Endothelial cell (in vitro differentiated cells): Measurements from ENCODE around the gene ZNF582. TPM values are rescaled to one million over a fixed set of nuclear protein-coding genes. Genes with fewer than 3 reads are reported as not detected.
A peak's percentile ranks its signal among the peaks of the same experiment; 100 is the strongest.

Source experiments
- DNase-seq: peaks from one replicate; pipeline ENCODE4 v3.0.0; 2021; ENCODE audit warnings: low spot score
- H3K27ac Mint-ChIP-seq: one replicate; pipeline ENCODE4 v1.8.0; 2021; ENCODE audit warnings: mixed read lengths, inconsistent platforms; ENCODE audit not compliant: unreplicated experiment
- H3K27me3 Mint-ChIP-seq: one replicate; pipeline ENCODE4 v1.8.0; 2021; ENCODE audit warnings: mild to moderate bottlenecking, moderate library complexity, mixed read lengths, inconsistent platforms; ENCODE audit not compliant: unreplicated experiment
- H3K36me3 Mint-ChIP-seq: one replicate; pipeline ENCODE4 v1.8.0; 2021; ENCODE audit warnings: mild to moderate bottlenecking, low read depth, mixed read lengths, inconsistent platforms; ENCODE audit not compliant: unreplicated experiment
- H3K4me1 Mint-ChIP-seq: one replicate; pipeline ENCODE4 v1.8.0; 2021; ENCODE audit warnings: mild to moderate bottlenecking, mixed read lengths, inconsistent platforms; ENCODE audit not compliant: unreplicated experiment
- H3K4me3 Mint-ChIP-seq: one replicate; pipeline ENCODE4 v1.8.0; 2021; ENCODE audit warnings: mild to moderate bottlenecking, mixed read lengths, inconsistent platforms; ENCODE audit not compliant: unreplicated experiment
- H3K9me3 Mint-ChIP-seq: one replicate; pipeline ENCODE4 v1.8.0; 2021; ENCODE audit warnings: mixed read lengths, inconsistent platforms; ENCODE audit not compliant: unreplicated experiment
- CTCF ChIP-seq: fragments of 200-600 bp; sonication (generic); IDR thresholded peaks from one replicate; pipeline ENCODE4 v1.5.0; 2021; ENCODE audit warnings: antibody characterized with exemption; ENCODE audit not compliant: unreplicated experiment
- total RNA-seq: library from RNA; stranded (reverse); fragmentation: NEBNext Ultra II Directional; extraction: Animal tissue kit (Norgen Biotek cat#: 25700); gene quantifications from one replicate; pipeline ENCODE4 v1.2.1, GENCODE V29; 2021; ENCODE audit not compliant: unreplicated experiment

ZNF582 gene
- total RNA-seq, 1 donor from 2014 or later, result 3.5 TPM

- peak overlapping the region; percentile 6 for H3K27ac Mint-ChIP-seq
- peaks cover 13% of the 10 kb centered on the region for H3K4me1 Mint-ChIP-seq
- H3K27me3 Mint-ChIP-seq, result peaks cover 14% of the 10 kb centered on the region
- peaks cover 43% of the 10 kb centered on the region for H3K9me3 Mint-ChIP-seq
- DNase-seq, result no peak
- TF ChIP-seq CTCF, result no peak
- peaks cover 85% of the 10 kb centered on the region for H3K36me3 Mint-ChIP-seq
- H3K4me3 Mint-ChIP-seq, result peak overlapping the region; percentile 92
Observed at GRCh38 chr19:56405062-56405461, 11.7 kb upstream of the ZNF582 start.

- H3K36me3 Mint-ChIP-seq, result peaks cover 84% of the 10 kb centered on the region
- peaks cover 41% of the 10 kb centered on the region for H3K9me3 Mint-ChIP-seq
- H3K27me3 Mint-ChIP-seq, result peaks cover 14% of the 10 kb centered on the region
- DNase-seq, result no peak
- H3K4me1 Mint-ChIP-seq, result peaks cover 13% of the 10 kb centered on the region
- no peak for TF ChIP-seq CTCF
- H3K27ac Mint-ChIP-seq, result peak overlapping the region; percentile 6
- peak overlapping the region; percentile 92 for H3K4me3 Mint-ChIP-seq
Observed at GRCh38 chr19:56404705-56405056, 11.3 kb upstream of the ZNF582 start.

GRCh38 chr19:56403764-56404704 is 10.7 kb upstream of the ZNF582 start, which contains the start of gene ZNF583:
ZNF583 (plus strand) TSS chr19:56404332; CDS start chr19:56407115, 2,783 bp downstream.
- Mint-ChIP-seq H3K4me1 (peaks cover 13% of the 10 kb centered on the region), H3K9me3 (peaks cover 46% of the 10 kb centered on the region), H3K27me3 (peaks cover 17% of the 10 kb centered on the region), H3K36me3 (peaks cover 85% of the 10 kb centered on the region), H3K4me3 (peak within 1 kb of the TSS; percentile 92), H3K27ac (peak within 1 kb of the TSS; percentile 81)
- no peak for TF ChIP-seq CTCF
- DNase-seq, result peak; percentile 89

GRCh38 chr19:56403261-56403660 is 9.9 kb upstream of the ZNF582 start:
- Mint-ChIP-seq H3K9me3 (peaks cover 44% of the 10 kb centered on the region), H3K36me3 (peaks cover 85% of the 10 kb centered on the region), H3K27me3 (peaks cover 17% of the 10 kb centered on the region), H3K4me1 (peaks cover 13% of the 10 kb centered on the region), H3K27ac (no peak overlapping the region), H3K4me3 (peak overlapping the region; percentile 92)
- no peak for DNase-seq
- no peak for TF ChIP-seq CTCF

- H3K9me3 Mint-ChIP-seq, result peaks cover 38% of the 10 kb centered on the region
- no peak for TF ChIP-seq CTCF
- peaks cover 16% of the 10 kb centered on the region for H3K27me3 Mint-ChIP-seq
- peak overlapping the region; percentile 53 for H3K4me3 Mint-ChIP-seq
- peaks cover 78% of the 10 kb centered on the region for H3K36me3 Mint-ChIP-seq
- peaks cover 13% of the 10 kb centered on the region for H3K4me1 Mint-ChIP-seq
- no peak for DNase-seq
- no peak overlapping the region for H3K27ac Mint-ChIP-seq
Observed at GRCh38 chr19:56400485-56400884, 7.2 kb upstream of the ZNF582 start.
